ENCODE measurements around the gene FHOD3.
"Not testable (repeated sequence)": the region's sequence is repeated elsewhere in the genome, so short reads cannot be mapped to it uniquely, and the experiment has no call there.

FHOD3 gene

GRCh38 chr18:36813824-36814223 is 516.3 kb downstream of the FHOD3 start:
- TF ChIP-seq, protein P1, sequence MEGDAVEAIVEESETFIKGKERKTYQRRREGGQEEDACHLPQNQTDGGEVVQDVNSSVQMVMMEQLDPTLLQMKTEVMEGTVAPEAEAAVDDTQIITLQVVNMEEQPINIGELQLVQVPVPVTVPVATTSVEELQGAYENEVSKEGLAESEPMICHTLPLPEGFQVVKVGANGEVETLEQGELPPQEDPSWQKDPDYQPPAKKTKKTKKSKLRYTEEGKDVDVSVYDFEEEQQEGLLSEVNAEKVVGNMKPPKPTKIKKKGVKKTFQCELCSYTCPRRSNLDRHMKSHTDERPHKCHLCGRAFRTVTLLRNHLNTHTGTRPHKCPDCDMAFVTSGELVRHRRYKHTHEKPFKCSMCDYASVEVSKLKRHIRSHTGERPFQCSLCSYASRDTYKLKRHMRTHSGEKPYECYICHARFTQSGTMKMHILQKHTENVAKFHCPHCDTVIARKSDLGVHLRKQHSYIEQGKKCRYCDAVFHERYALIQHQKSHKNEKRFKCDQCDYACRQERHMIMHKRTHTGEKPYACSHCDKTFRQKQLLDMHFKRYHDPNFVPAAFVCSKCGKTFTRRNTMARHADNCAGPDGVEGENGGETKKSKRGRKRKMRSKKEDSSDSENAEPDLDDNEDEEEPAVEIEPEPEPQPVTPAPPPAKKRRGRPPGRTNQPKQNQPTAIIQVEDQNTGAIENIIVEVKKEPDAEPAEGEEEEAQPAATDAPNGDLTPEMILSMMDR (IDR thresholded peaks at IDR 0.05; ENCODE audit: borderline replicate concordance, insufficient read depth, low read depth, low read length), result no peak
- H3K4me3 ChIP-seq (ENCODE audit: low read depth, low read length), result no peak overlapping the region

GRCh38 chr18:36814994-36815393 is 517.5 kb downstream of the FHOD3 start:
- H3K4me3 ChIP-seq (ENCODE audit: low read depth, low read length), result no peak overlapping the region
- TF ChIP-seq, protein P1 (IDR thresholded peaks at IDR 0.05; ENCODE audit: borderline replicate concordance, insufficient read depth, low read depth, low read length), result no peak

DNA sequence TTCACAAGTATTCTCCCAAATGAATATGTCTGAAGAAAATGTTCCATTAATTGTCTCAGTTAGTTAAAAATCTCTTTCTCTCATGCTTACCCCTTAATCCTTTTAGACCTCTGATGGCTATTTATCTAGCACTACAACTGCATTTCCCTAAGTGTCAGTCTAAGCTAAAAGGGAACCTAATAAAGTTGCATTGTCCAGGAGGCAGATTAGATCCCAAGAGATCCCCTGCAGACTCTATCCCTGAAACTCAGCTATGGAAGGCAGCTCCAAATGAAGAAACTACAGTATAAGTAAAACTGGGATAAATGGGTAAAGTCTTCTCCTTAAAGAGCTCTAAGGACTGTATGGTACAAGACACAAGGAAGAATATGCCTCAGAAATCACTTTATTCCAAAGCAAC is 518.6 kb downstream of the FHOD3 start:
- not testable (repeated sequence) for H3K4me3 ChIP-seq (ENCODE audit: low read depth, low read length)

GRCh38 chr18:36817039-36817438 is 519.5 kb downstream of the FHOD3 start:
- TF ChIP-seq, protein P1 (IDR thresholded peaks at IDR 0.05; ENCODE audit: borderline replicate concordance, insufficient read depth, low read depth, low read length), result no peak
- H3K4me3 ChIP-seq (ENCODE audit: low read depth, low read length), result no peak overlapping the region

DNA sequence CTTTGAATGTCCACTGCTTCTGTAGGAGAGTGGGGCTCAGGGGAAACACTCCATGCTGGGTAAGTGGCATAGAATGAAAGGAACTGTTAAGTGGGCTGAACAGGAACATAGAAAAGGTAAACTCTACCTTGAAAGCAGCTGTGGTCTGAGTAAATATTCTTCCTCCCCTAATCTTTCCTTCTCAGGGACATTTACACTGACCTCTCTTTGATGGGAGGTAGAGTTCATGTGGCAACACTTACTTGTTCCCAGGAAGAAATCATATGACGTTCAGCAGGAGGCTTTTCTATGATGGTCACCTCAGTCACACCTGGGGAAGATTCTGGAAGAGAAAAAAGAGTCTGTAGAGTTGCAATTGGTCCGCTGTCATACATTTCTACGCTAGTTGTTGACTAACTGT is 521.1 kb downstream of the FHOD3 start:
- H3K4me3 ChIP-seq (ENCODE audit: low read depth, low read length), result no peak overlapping the region
- TF ChIP-seq, protein P1 (IDR thresholded peaks at IDR 0.05; ENCODE audit: borderline replicate concordance, insufficient read depth, low read depth, low read length), result no peak

DNA sequence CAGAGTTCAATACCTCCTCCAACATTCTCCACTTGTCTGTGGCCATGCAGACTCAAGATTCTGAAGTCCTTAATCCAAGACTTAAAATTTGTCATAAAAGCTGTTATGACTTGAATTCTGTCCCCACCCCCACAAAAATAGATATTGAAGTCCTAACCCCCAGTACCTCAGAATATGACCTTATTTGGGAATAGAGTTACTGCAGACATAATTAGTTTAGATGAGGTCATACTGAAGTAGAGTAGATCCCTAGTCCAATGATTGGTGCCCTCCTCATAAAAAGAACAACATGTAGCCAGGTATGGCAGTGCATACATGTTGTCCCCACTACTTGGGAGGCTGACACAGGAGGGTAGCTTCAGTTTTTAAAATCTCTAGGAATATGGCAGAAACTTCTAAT is 522.1 kb downstream of the FHOD3 start:
- TF ChIP-seq, protein P1 (IDR thresholded peaks at IDR 0.05; ENCODE audit: borderline replicate concordance, insufficient read depth, low read depth, low read length), result no peak
- no peak overlapping the region for H3K4me3 ChIP-seq (ENCODE audit: low read depth, low read length)

- TF ChIP-seq, protein P1 (IDR thresholded peaks at IDR 0.05; ENCODE audit: borderline replicate concordance, insufficient read depth, low read depth, low read length), result no peak
Measured at GRCh38 chr18:36821681-36822080, 524.2 kb downstream of the FHOD3 start.

GRCh38 chr18:36825526-36825925 is 528.0 kb downstream of the FHOD3 start:
- no peak overlapping the region for H3K4me3 ChIP-seq (ENCODE audit: low read depth, low read length)
- TF ChIP-seq, protein P1 (IDR thresholded peaks at IDR 0.05; ENCODE audit: borderline replicate concordance, insufficient read depth, low read depth, low read length), result no peak

More at GRCh38 chr18:36821681-36822080, 524.2 kb downstream of the FHOD3 start:
- no peak overlapping the region for H3K4me3 ChIP-seq (ENCODE audit: low read depth, low read length)

Data from GM12875 (cell line).